ENCODE results near the gene SFXN5.
A peak's percentile ranks its signal among the peaks of the same experiment; 100 is the strongest.

- TF ChIP-seq RAD21 (conservative IDR thresholded peaks at IDR 0.05) (no peak), CTCF (IDR thresholded peaks at IDR 0.05; ENCODE audit: poor library complexity, severe bottlenecking) (peak; percentile 14), EP300 (conservative IDR thresholded peaks at IDR 0.05; ENCODE audit: poor library complexity, severe bottlenecking) (no peak), POLR2AphosphoS5 (IDR thresholded peaks at IDR 0.05) (peak; percentile 87), REST (IDR thresholded peaks at IDR 0.05; ENCODE audit: borderline replicate concordance) (no peak), TAF1 (IDR thresholded peaks at IDR 0.05; ENCODE audit: low read depth) (no peak), EZH2 (IDR thresholded peaks at IDR 0.05; ENCODE audit: borderline replicate concordance, insufficient read depth, low read length, poor library complexity, severe bottlenecking) (peak; percentile 11), MXI1 (conservative IDR thresholded peaks at IDR 0.05; ENCODE audit: poor library complexity, severe bottlenecking) (no peak)
Measured at GRCh38 chr2:72920318-72921087, 151.0 kb downstream of the SFXN5 start.

Measured in neural cell (in vitro differentiated cells).